Lung (tissue), 12 donors: Measurements from ENCODE around the gene KNDC1. TPM values are rescaled to one million over a fixed set of nuclear protein-coding genes. Genes with fewer than 3 reads are reported as not detected.

Source experiments
- ATAC-seq: fragments of 200-7000 bp; cut with Tn5 transposase; one replicate; pipeline ENCODE4 v1.9.1; 2020; ENCODE audit warnings: moderate number of reproducible peaks; ENCODE audit not compliant: insufficient read depth, low FRiP score
- DNase-seq, 3 donors: peaks; one replicate each; pipeline ENCODE4 v3.0.0-alpha.2; 2013 to 2017
- H3K27ac ChIP-seq, 2 donors: one replicate each; pipeline ENCODE4 v1.5.1; 2013; ENCODE audit warnings: mild to moderate bottlenecking in 2 of 2, moderate library complexity in 2 of 2, control low read depth in 1 of 2, inconsistent platforms in 1 of 2, low read depth in 1 of 2, low read length in 1 of 2
- H3K27me3 ChIP-seq, 3 donors: one replicate each; pipeline ENCODE4 v1.5.1; 2013; ENCODE audit warnings: low read length in 2 of 3; ENCODE audit not compliant: control insufficient read depth in 3 of 3, insufficient read depth in 3 of 3
- H3K36me3 ChIP-seq, 4 donors: one replicate each; pipeline ENCODE4 v1.5.1; 2013; ENCODE audit warnings: low read length in 4 of 4, mild to moderate bottlenecking in 1 of 4, moderate library complexity in 1 of 4; ENCODE audit not compliant: control insufficient read depth in 4 of 4, insufficient read depth in 4 of 4
- H3K4me1 ChIP-seq, 5 donors: one replicate each; pipeline ENCODE4 v1.5.1; 2013; ENCODE audit warnings: low read length in 5 of 5, mild to moderate bottlenecking in 2 of 5, moderate library complexity in 1 of 5; ENCODE audit not compliant: control insufficient read depth in 5 of 5, insufficient read depth in 5 of 5
- H3K4me3 ChIP-seq: one replicate; pipeline ENCODE4 v1.5.1; 2013; ENCODE audit warnings: mild to moderate bottlenecking, control low read depth, moderate library complexity
- H3K9ac ChIP-seq, 2 donors: one replicate each; pipeline ENCODE4 v1.5.1; 2013; ENCODE audit warnings: low read length in 2 of 2, control low read depth in 1 of 2; ENCODE audit not compliant: insufficient read depth in 1 of 2
- H3K9me3 ChIP-seq, 4 donors: one replicate each; pipeline ENCODE4 v1.5.1; 2013; ENCODE audit warnings: low read length in 3 of 4, mild to moderate bottlenecking in 1 of 4, moderate library complexity in 1 of 4; ENCODE audit not compliant: control insufficient read depth in 4 of 4, insufficient read depth in 3 of 4
- CTCF ChIP-seq: IDR thresholded peaks from 2 replicates; pipeline ENCODE4 v1.5.1; 2012; ENCODE audit warnings: mild to moderate bottlenecking; ENCODE audit errors: control extremely low read depth, extremely low read depth
- WGBS, 2 donors: extraction: QIAGEN DNeasy Blood & Tissue Kit; methylation state at CpG; one replicate each; pipeline ENCODE4 v1.1.7; 2013; 5-methylcytosine and 5-hydroxymethylcytosine counted together
- polyA plus RNA-seq, 2 donors: library from polyadenylated mRNA; stranded (reverse); fragments of 200-250 nt; gene quantifications; one replicate each; pipeline ENCODE4 v1.2.1, GENCODE V29; 2013
- total RNA-seq, 2 donors: library from RNA; depleted of rRNA in 1 of 2; stranded (reverse); fragments of >200 nt in 1 of 2; gene quantifications; one replicate each; pipeline ENCODE4 v1.2.1, GENCODE V29; 2014 to 2021
- donor health status: control.
- donor health status: control.
- donor health status: Bipolar disorder and iron deficiency.
- donor health status: healthy.
- donor health status: DM: yes; HTN: yes; CAD: no.

KNDC1 gene
- total and polyA plus RNA-seq, 4 donors, result 3.2 to 21.0 (median 6.7) TPM

GRCh38 chr10:133189256-133189655, 29.2 kb downstream of the KNDC1 start:
- Histone ChIP-seq H3K4me1 (no peaks in the 10 kb centered on the region), H3K27me3 (peaks cover 0 to 6% (median 0%) of the 10 kb centered on the region in 3 donors), H3K27ac (no peak overlapping the region), H3K9me3 (peaks cover 0 to 3% (median 3%) of the 10 kb centered on the region in 4 donors), H3K36me3 (peaks cover 0 to 2% (median under 1%) of the 10 kb centered on the region in 4 donors), H3K4me3 (no peak overlapping the region), H3K9ac (no peak overlapping the region)
- WGBS, 2 donors, result 88 to 95% methylated on average over 19 to 22 of the region's 22 CpGs
- DNase-seq, result no peak
- no peak for ATAC-seq
- TF ChIP-seq CTCF, result no peak

GRCh38 chr10:133189726-133190125, 29.7 kb downstream of the KNDC1 start:
- peaks cover 0 to 6% (median 0%) of the 10 kb centered on the region in 3 donors for H3K27me3 ChIP-seq
- no peaks in the 10 kb centered on the region for H3K36me3 ChIP-seq
- no peaks in the 10 kb centered on the region for H3K4me1 ChIP-seq
- TF ChIP-seq CTCF, result no peak
- H3K27ac ChIP-seq, result no peak overlapping the region
- no peak overlapping the region for H3K4me3 ChIP-seq
- peaks cover 0 to 3% (median 3%) of the 10 kb centered on the region in 4 donors for H3K9me3 ChIP-seq
- DNase-seq, result no peak
- ATAC-seq, result no peak
- H3K9ac ChIP-seq, result no peak overlapping the region
- WGBS, 2 donors, result 85% methylated on average over 14 of the region's 14 CpGs

DNA sequence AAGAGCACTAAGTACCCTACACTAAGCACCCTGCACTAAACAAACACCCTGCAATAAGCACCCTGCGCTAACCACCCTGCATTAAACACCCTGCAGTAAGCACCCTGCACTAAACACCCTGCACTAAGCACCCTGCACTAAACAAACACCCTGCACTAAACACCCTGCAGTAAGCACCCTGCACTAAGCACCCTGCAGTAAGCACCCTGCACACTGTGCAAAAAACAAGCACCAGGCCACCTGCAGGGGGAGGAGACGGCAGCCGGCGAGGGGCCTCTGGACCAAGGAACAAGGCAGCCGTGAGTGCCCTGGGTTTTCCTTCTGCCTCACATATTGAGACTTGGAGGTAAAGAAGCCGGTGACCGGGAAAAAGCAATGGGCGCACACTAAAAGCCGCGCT, 30.2 kb downstream of the KNDC1 start:
- peaks cover 0 to 6% (median 0%) of the 10 kb centered on the region in 3 donors for H3K27me3 ChIP-seq
- ATAC-seq (no peak), DNase-seq (no peak)
- H3K4me3 ChIP-seq, result no peak overlapping the region
- H3K9ac ChIP-seq, result no peak overlapping the region
- no peak overlapping the region for H3K27ac ChIP-seq
- H3K9me3 ChIP-seq, result peaks cover 0 to 3% (median 3%) of the 10 kb centered on the region in 4 donors
- no peaks in the 10 kb centered on the region for H3K4me1 ChIP-seq
- H3K36me3 ChIP-seq, result no peaks in the 10 kb centered on the region
- no peak for TF ChIP-seq CTCF
- WGBS, 2 donors, result 93 to 97% methylated on average over 10 of the region's 10 CpGs

DNA sequence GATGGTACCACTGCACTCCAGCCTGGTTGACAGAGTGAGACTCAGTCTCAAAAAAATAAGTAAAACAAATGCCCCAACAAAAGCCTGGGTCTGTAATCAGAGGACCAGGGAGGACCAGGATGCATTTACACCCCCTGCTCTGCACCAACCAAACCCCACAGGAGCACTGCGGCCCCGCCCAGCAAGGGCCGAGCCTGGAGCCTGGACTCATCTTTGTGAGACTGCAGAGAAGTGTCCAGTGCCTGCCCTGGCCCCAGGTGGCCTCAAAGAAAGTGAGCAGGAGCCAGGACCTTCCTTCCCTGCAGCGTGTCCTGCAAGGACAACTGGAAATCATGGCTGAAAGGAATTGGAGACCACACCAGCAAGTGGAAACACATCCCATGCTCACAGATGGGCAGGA, 31.6 kb downstream of the KNDC1 start:
- Histone ChIP-seq H3K27me3 (peaks cover 0 to 6% (median 0%) of the 10 kb centered on the region in 3 donors), H3K9me3 (peaks cover 0 to 3% (median 3%) of the 10 kb centered on the region in 4 donors), H3K4me1 (no peaks in the 10 kb centered on the region), H3K9ac (no peak overlapping the region), H3K27ac (no peak overlapping the region), H3K36me3 (no peaks in the 10 kb centered on the region), H3K4me3 (no peak overlapping the region)
- TF ChIP-seq CTCF, result no peak
- ATAC-seq (no peak), DNase-seq (no peak)
- 95 to 99% methylated on average over 4 of the region's 4 CpGs for WGBS, 2 donors
